HepG2 (cell line): ENCODE results near the gene TMEM121. TPM values are rescaled to one million over a fixed set of nuclear protein-coding genes. Genes with fewer than 3 reads are reported as not detected.
A peak's percentile ranks its signal among the peaks of the same experiment; 100 is the strongest.

Source experiments
- DNMT1 ChIP-seq: sonication (generic); formaldehyde crosslinking; IDR thresholded peaks from 2 replicates; pipeline ENCODE4 v1.5.1; 2020; ENCODE audit warnings: mild to moderate bottlenecking, missing genetic modification reagents
- DNMT3B ChIP-seq: conservative IDR thresholded peaks from 2 replicates; pipeline ENCODE4 v1.6.1; 2016; ENCODE audit warnings: missing biosample characterization, control low read depth
- HNRNPK ChIP-seq: fragments of 200-400 bp; formaldehyde crosslinking; IDR thresholded peaks from 2 replicates; pipeline ENCODE4 v1.6.1; 2018; ENCODE audit warnings: low read length, low read depth, moderate library complexity, mild to moderate bottlenecking; ENCODE audit not compliant: poor library complexity, severe bottlenecking
- HNRNPLL ChIP-seq: fragments of 200-400 bp; formaldehyde crosslinking; IDR thresholded peaks from 2 replicates; pipeline ENCODE4 v1.6.1; 2017; ENCODE audit warnings: mild to moderate bottlenecking, low read depth, low read length; ENCODE audit not compliant: poor library complexity, severe bottlenecking
- KMT2A ChIP-seq: sonication (generic); formaldehyde crosslinking; IDR thresholded peaks from 2 replicates; pipeline ENCODE4 v1.4.0; 2020; ENCODE audit warnings: missing genetic modification reagents
- POGK ChIP-seq: sonication (generic); formaldehyde crosslinking; conservative IDR thresholded peaks from 2 replicates; pipeline ENCODE4 v1.8.0; 2022; ENCODE audit warnings: mild to moderate bottlenecking, moderate library complexity, missing genetic modification reagents
- POLR2AphosphoS5 ChIP-seq: IDR thresholded peaks from 2 replicates; pipeline ENCODE4 v1.6.1; 2012; ENCODE audit warnings: low read depth, low read length
- SNAPC5 ChIP-seq: sonication (generic); formaldehyde crosslinking; IDR thresholded peaks from 2 replicates; pipeline ENCODE4 v1.8.1; 2023; ENCODE audit warnings: mild to moderate bottlenecking, missing genetic modification reagents, borderline replicate concordance
- SOX6 ChIP-seq, 2 experiments: fragments of 450-650 bp in 1 of 2; sonication (generic) in 1 of 2; formaldehyde crosslinking in 1 of 2; IDR thresholded peaks; 2 replicates each; pipeline versions ENCODE4 v1.4.0 to v1.6.1; 2017 to 2020; ENCODE audit warnings: antibody characterized with exemption in 1 of 2, mild to moderate bottlenecking in 1 of 2, missing genetic modification reagents in 1 of 2
- TAF15 ChIP-seq: fragments of 200-400 bp; formaldehyde crosslinking; IDR thresholded peaks from one replicate; pipeline ENCODE4 v1.6.1; 2018; ENCODE audit warnings: mild to moderate bottlenecking, low read depth, low read length; ENCODE audit not compliant: poor library complexity, severe bottlenecking
- TBP ChIP-seq: sonication (generic); formaldehyde crosslinking; IDR thresholded peaks from 2 replicates; pipeline ENCODE4 v1.5.0; 2020; ENCODE audit warnings: missing genetic modification reagents
- TEAD2 ChIP-seq: sonication (generic); formaldehyde crosslinking; IDR thresholded peaks from 2 replicates; pipeline ENCODE4 v1.9.0; 2021; ENCODE audit warnings: missing genetic modification reagents
- ZBTB34 ChIP-seq: sonication (generic); formaldehyde crosslinking; IDR thresholded peaks from 2 replicates; pipeline ENCODE4 v1.8.0; 2022; ENCODE audit warnings: mild to moderate bottlenecking, missing genetic modification reagents
- ZFP36L1 ChIP-seq: sonication (generic); formaldehyde crosslinking; IDR thresholded peaks from 2 replicates; pipeline ENCODE4 v1.8.0; 2022; ENCODE audit warnings: mild to moderate bottlenecking, missing genetic modification reagents, moderate library complexity
- ZNF280B ChIP-seq: sonication (generic); formaldehyde crosslinking; IDR thresholded peaks from 2 replicates; pipeline ENCODE4 v1.5.0; 2020; ENCODE audit warnings: missing genetic modification reagents, mild to moderate bottlenecking, borderline replicate concordance
- ZNF337 ChIP-seq: sonication (generic); formaldehyde crosslinking; IDR thresholded peaks from 2 replicates; pipeline ENCODE4 v1.5.1; 2020; ENCODE audit warnings: missing genetic modification reagents, low read depth, mild to moderate bottlenecking, borderline replicate concordance
- ZNF44 ChIP-seq: sonication (generic); formaldehyde crosslinking; IDR thresholded peaks from 2 replicates; pipeline ENCODE4 v1.5.1; 2020; ENCODE audit warnings: mild to moderate bottlenecking, missing genetic modification reagents
- ZNF687 ChIP-seq: sonication (generic); formaldehyde crosslinking; IDR thresholded peaks from 2 replicates; pipeline ENCODE4 v1.5.1; 2020; ENCODE audit warnings: mild to moderate bottlenecking, missing genetic modification reagents, moderate library complexity
- polyA plus RNA-seq, 8 experiments: library from polyadenylated mRNA; depleted of rRNA in 3 of 8; stranded (reverse) in 7 of 8; unstranded in 1 of 8; fragments of >200 nt; fragmentation: Illumina TruSeq in 4 of 8; extraction: Trizol in 4 of 8; gene quantifications; 2 replicates each; pipeline versions ENCODE4 v1.2.1 to v1.2.3, GENCODE V29; 2011 to 2016; ENCODE audit warnings: low read depth in 4 of 8, missing spikeins in 1 of 8, mixed read lengths in 1 of 8; ENCODE audit not compliant: insufficient read depth in 1 of 8
- total RNA-seq, 5 experiments: library from RNA; depleted of rRNA; stranded (reverse); fragments of >200 nt; fragmentation: Illumina TruSeq; extraction: Trizol; gene quantifications; 2 replicates each; pipeline ENCODE4 v1.2.3, GENCODE V29; 2016; ENCODE audit warnings: low read depth in 1 of 5

The TMEM121 gene
- total and polyA plus RNA-seq, 2 of the 13 experiments (the other 11 are each of a cell fraction or from before 2014, with no cell fraction given), result 6.6 to 19.0 TPM

GRCh38 chr14:105499256-105500035, 26.9 kb upstream of the TMEM121 start (continued):
- TF ChIP-seq SOX6 (IDR thresholded peaks at IDR 0.05) (no peak), SOX6 (CRISPR knock-in tag; IDR thresholded peaks at IDR 0.05) (peak; percentile 91), HNRNPK (no peak), TBP (no peak), TAF15 (peak; percentile 35), ZBTB34 (CRISPR knock-in tag) (peak; percentile 29), ZNF687 (peak; percentile 96), ZNF44 (CRISPR knock-in tag) (no peak), TEAD2 (0 out of 2 replicates have a peak, but pooled peaks have one; percentile 25), HNRNPLL (peak; percentile 31), DNMT3B (CRISPR knock-in tag) (no peak), POLR2AphosphoS5 (peak; percentile 39), POGK (CRISPR knock-in tag) (peak; percentile 85), ZFP36L1 (no peak; the same call in 1 of the 2 replicates), SNAPC5 (CRISPR knock-in tag) (peak; percentile 83; the same call in 1 of the 2 replicates), DNMT1 (CRISPR knock-in tag) (no peak), ZNF337 (CRISPR knock-in tag) (no peak), KMT2A (CRISPR knock-in tag) (no peak; the same call in 1 of the 2 replicates), ZNF280B (CRISPR knock-in tag) (peak; percentile 96)
